GM19035 (cell line): Measurements from ENCODE around the gene SLC7A6.

Experiments
- ATAC-seq: cut with Tn5 transposase; IDR thresholded peaks from one replicate; pipeline ENCODE4 v1.9.1; 2021; ENCODE audit not compliant: unreplicated experiment

Gene SLC7A6

GRCh38 chr16:68339214-68339613, 74.9 kb downstream of the SLC7A6 start:
- ATAC-seq, result no peak

GRCh38 chr16:68342620-68343019, 78.3 kb downstream of the SLC7A6 start:
- no peak for ATAC-seq

GRCh38 chr16:68343137-68343536, 78.8 kb downstream of the SLC7A6 start:
- ATAC-seq, result no peak

GRCh38 chr16:68344252-68344651, 79.9 kb downstream of the SLC7A6 start:
- no peak for ATAC-seq

GRCh38 chr16:68345351-68345810, 81.1 kb downstream of the SLC7A6 start:
- ATAC-seq, result no peak

- ATAC-seq, result no peak
These were observed 81.8 kb downstream of the SLC7A6 start for GRCh38 chr16:68345958-68346635.

GRCh38 chr16:68346892-68347480, 82.7 kb downstream of the SLC7A6 start:
- ATAC-seq, result no peak

GRCh38 chr16:68347605-68348004, 83.3 kb downstream of the SLC7A6 start:
- ATAC-seq, result no peak

- ATAC-seq, result no peak
These were observed 84.5 kb downstream of the SLC7A6 start for GRCh38 chr16:68348639-68349445.

GRCh38 chr16:68349838-68350410, 85.6 kb downstream of the SLC7A6 start:
- no peak for ATAC-seq

- no peak for ATAC-seq
These were observed 86.6 kb downstream of the SLC7A6 start for GRCh38 chr16:68350813-68351350.
